Endothelial cell of hepatic sinusoid (primary cell): ENCODE results near the gene PCDHGA5.
"Not testable (repeated sequence)": the region's sequence is repeated elsewhere in the genome, so short reads cannot be mapped to it uniquely, and the experiment has no call there.

Experiments used
- in situ Hi-C: cut with HindIII; loops from 2 replicates; pipeline ENCODE4 v1.10.0; 2017; ENCODE audit warnings: low sequenced_read_pairs

The PCDHGA5 gene

GRCh38 chr5:141349917-141350619 is 13.9 kb upstream of the PCDHGA5 start, which contains the start of gene PCDHGB1:
PCDHGB1 (plus strand) TSS chr5:141350099; CDS start chr5:141350261, 162 bp downstream.
- in situ Hi-C loops: no loop called here

DNA sequence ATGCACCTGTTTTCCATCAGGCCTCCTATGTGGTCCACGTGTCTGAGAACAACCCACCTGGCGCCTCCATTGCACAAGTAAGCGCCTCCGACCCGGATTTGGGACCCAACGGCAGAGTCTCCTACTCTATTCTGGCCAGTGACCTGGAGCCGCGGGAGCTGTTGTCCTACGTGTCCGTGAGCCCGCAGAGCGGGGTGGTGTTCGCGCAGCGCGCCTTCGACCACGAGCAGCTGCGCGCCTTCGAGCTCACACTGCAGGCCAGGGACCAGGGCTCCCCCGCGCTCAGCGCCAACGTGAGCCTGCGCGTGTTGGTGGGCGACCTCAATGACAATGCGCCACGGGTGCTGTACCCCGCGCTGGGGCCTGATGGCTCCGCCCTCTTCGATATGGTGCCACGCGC is 12.4 kb upstream of the PCDHGA5 start:
- in situ Hi-C loops: no loop called here

DNA sequence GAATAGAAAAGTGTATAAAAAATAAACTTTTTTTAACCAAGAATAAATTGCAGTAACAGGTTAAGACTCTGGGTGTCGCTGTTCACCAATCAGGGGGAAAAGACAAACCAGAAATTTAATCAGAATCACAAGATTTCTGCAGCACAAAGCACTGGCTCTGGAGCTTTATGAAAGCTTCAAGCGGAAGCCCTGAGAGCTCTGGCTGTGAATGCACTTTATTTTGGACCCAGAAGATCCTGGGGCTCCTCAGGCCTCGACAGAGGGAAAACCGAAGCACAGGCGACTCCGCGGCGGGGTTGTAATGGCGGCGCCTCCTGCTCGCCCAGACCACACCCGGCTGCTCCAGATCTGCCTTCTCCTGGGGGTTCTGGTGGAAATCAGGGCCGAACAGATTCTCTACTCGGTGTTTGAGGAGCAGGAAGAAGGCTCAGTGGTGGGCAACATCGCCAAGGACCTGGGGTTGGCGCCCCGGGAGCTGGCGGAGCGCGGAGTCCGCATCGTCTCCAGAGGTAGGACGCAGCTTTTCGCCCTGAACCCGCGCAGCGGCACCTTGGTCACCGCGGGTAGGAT is 9.0 kb upstream of the PCDHGA5 start, which contains the start of gene PCDHGA4:
Gene PCDHGA4, plus strand, starts transcription at position 122 of the 570 bp plus-strand sequence. Its CDS starts 87 bp downstream, at position 209.
- in situ Hi-C loops: no loop called here

DNA sequence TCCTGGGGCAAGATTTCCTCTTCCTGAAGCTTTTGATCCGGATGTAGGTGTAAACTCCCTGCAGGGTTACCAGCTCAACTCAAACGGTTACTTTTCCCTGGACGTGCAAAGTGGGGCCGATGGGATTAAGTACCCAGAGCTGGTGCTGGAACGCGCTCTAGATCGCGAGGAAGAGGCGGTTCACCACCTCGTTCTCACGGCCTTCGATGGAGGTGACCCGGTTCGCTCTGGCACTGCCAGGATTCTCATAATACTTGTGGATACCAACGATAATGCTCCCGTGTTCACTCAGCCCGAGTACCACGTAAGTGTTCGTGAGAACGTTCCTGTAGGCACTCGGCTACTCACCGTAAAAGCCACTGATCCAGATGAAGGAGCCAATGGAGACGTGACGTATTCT is 8.3 kb upstream of the PCDHGA5 start:
- in situ Hi-C loops: no loop called here

DNA sequence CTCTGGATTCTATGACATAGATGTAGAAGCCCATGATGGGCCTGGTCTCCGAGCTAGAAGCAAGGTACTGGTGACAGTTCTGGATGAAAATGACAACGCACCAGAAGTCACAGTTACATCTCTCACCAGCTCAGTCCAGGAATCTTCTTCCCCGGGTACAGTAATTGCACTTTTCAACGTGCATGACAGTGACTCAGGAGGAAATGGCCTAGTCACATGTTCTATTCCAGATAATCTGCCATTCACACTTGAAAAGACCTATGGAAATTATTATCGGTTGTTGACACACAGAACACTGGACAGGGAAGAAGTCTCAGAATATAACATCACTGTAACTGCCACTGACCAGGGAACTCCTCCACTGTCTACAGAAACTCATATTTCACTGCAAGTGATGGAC is 7.8 kb upstream of the PCDHGA5 start:
- in situ Hi-C loops: no loop called here

DNA sequence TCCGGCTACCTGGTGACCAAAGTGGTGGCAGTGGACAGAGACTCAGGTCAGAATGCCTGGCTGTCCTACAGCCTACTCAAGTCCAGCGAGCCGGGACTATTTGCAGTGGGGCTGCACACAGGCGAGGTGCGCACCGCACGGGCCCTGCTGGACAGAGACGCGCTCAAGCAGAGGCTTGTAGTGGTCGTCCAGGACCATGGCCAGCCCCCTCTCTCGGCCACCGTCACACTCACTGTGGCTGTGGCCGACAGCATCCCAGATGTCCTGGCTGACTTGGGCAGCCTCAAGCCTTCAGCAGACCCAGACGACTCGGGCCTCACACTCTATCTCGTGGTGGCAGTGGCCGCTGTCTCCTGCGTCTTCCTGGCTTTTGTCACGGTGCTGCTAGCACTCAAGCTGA is 7.0 kb upstream of the PCDHGA5 start:
- in situ Hi-C loops: no loop called here

DNA sequence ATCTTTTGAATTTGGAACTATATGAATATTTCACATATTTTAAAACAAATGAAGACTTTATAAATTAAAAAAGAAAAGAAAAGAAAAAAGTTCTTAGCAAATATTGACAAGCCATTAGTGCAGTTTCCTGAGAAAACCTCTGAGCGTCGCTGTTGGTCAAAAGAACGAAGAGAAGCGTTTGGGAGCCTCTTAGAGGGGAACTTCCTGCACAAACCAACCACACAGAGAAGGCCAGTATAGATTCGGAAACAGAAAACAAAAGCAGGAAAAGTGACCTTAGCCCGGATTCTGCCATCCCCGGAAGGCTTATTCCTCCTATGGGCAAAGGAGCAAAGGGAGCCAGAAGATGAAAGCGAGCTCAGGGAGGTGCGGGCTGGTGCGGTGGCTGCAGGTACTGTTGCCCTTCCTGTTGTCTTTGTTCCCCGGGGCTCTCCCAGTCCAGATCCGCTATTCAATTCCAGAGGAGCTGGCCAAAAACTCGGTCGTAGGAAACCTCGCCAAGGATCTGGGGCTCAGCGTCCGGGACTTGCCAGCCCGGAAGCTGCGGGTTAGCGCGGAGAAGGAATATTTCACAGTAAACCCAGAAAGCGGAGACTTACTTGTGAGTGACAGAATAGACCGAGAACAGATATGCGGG is 4.1 kb upstream of the PCDHGA5 start, which contains the start of gene PCDHGB2:
Gene PCDHGB2, plus strand, starts transcription at position 205 of the 637 bp plus-strand sequence. Its CDS starts 142 bp downstream, at position 347.
- in situ Hi-C loops: no loop called here

GRCh38 chr5:141360685-141361084 is 3.3 kb upstream of the PCDHGA5 start:
- in situ Hi-C loops: no loop called here

GRCh38 chr5:141362719-141363118 is 1.2 kb upstream of the PCDHGA5 start:
- in situ Hi-C loops: no loop called here

DNA sequence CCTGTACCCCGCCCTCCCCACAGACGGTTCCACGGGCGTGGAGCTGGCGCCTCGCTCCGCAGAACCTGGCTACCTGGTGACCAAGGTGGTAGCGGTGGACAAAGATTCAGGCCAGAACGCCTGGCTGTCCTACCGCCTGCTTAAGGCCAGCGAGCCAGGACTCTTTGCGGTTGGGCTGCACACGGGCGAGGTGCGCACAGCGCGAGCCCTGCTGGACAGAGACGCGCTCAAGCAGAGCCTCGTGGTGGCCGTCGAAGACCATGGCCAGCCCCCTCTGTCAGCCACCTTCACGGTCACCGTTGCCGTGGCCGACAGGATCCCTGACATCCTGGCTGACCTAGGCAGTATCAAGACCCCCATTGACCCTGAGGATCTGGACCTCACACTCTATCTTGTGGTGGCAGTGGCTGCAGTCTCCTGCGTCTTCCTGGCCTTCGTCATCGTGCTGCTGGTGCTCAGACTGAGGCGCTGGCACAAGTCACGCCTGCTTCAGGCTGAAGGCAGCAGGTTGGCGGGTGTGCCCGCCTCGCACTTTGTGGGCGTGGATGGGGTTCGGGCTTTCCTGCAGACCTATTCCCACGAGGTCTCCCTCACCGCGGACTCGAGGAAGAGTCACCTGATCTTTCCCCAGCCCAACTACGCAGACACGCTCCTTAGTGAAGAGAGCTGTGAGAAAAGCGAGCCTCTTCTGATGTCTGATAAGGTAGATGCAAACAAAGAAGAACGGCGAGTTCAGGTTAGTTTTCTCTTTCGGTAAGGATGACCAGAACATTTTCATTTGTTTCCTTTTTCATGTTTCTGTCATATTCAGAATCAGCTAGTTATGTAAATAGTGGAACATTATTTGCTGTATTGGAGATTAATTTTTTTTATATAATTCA is 2.3 kb downstream of the PCDHGA5 start:
- in situ Hi-C loops: no loop called here

DNA sequence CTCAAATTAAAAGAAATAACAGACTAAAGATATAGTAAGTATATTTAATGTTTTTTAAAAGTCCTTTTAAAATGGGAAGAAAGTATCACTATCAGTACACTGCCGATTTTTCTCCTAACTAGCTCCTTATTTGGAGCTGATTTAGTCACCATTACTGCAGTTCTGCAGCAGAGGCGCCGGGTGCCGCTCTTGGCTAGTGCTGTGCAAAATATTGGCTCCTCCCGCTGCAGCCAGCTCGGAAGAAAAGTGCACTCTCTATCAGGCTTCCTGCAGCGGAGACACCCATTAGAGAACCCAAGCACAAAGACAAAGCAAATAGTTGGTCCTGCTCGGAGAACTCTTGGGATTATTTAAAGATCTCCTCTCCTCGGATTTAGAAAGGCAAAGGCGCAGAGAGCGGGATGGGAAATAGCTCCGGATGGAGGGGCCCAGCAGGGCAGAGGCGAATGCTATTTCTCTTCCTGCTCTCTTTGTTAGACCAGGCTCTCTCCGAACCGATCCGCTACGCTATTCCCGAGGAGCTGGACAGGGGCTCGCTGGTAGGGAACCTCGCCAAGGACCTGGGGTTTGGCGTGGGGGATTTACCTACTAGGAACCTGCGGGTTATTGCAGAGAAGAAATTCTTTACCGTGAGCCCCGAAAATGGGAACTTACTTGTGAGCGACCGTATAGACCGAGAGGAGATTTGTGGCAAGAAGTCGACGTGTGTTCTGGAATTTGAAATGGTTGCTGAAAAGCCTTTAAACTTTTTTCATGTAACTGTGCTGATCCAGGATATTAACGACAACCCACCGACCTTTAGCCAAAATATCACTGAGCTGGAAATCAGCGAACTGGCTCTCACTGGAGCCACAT is 6.3 kb downstream of the PCDHGA5 start, which contains the start of gene PCDHGB3:
Gene PCDHGB3, plus strand, starts transcription at position 249 of the 855 bp plus-strand sequence. Its CDS starts 153 bp downstream, at position 402.
- in situ Hi-C loops: no loop called here

DNA sequence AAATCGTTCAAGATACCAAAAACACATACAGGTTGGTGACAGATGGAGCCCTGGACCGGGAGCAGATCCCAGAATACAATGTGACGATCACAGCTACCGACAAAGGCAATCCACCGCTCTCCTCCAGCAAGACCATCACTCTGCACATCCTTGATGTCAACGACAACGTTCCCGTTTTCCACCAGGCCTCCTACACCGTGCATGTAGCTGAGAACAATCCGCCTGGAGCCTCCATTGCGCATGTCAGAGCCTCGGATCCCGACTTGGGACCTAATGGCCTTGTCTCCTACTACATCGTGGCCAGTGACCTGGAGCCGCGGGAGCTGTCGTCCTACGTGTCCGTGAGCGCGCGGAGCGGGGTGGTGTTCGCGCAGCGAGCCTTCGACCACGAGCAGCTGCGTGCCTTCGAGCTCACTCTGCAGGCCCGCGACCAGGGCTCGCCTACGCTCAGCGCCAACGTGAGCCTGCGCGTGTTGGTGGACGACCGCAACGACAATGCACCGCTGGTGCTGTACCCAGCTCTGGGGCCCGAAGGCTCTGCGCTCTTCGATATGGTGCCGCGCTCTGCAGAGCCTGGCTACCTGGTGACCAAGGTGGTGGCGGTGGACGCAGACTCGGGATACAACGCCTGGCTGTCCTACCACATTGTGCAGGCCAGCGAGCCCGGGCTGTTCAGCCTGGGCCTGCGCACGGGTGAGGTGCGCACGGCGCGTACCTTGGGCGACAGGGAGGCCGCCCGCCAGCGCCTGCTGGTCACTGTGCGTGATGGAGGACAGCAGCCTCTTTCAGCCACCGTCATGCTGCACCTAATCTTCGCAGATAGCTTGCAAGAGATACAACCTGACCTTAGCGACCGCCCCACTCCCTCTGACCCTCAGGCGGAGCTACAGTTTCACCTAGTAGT is 7.9 kb downstream of the PCDHGA5 start:
- in situ Hi-C loops: no loop called here

GRCh38 chr5:141373673-141374317 is 9.8 kb downstream of the PCDHGA5 start, which contains the start of gene PCDHGA6:
PCDHGA6 (plus strand) TSS chr5:141373891; CDS start chr5:141374084, 193 bp downstream.
- in situ Hi-C loops: no loop called here

- in situ Hi-C loops: no loop called here
Measured at GRCh38 chr5:141374627-141375026, 10.7 kb downstream of the PCDHGA5 start.

- in situ Hi-C loops: not testable (repeated sequence)
Measured at GRCh38 chr5:141375444-141376155, 11.6 kb downstream of the PCDHGA5 start.

GRCh38 chr5:141382469-141383294 is 18.7 kb downstream of the PCDHGA5 start, which contains the start of gene PCDHGA7:
PCDHGA7 (plus strand) TSS chr5:141382742; CDS start chr5:141382900, 158 bp downstream.
- in situ Hi-C loops: no loop called here

DNA sequence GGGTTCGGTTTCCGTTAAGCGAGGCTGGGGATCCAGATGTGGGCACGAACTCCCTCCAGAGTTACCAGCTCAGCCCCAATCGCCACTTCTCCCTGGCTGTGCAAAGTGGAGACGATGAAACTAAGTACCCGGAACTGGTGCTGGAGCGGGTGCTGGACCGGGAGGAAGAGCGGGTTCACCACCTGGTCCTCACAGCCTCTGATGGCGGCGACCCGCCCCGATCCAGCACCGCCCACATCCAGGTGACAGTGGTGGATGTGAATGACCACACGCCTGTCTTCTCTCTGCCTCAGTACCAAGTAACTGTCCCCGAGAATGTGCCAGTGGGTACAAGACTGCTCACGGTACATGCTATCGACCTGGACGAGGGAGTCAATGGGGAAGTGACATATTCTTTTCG is 19.4 kb downstream of the PCDHGA5 start:
- in situ Hi-C loops: no loop called here
